GM10266 (cell line): ENCODE measurements around the gene ADARB1.

Experiments
- DNase-seq: peaks from one replicate; pipeline ENCODE4 v3.0.0; 2012; ENCODE audit errors: extremely low spot score
- TF ChIP-seq, protein P1 (sequence below): IDR thresholded peaks from 2 replicates; pipeline ENCODE4 v1.5.1; 2012; ENCODE audit warnings: mild to moderate bottlenecking, low read depth; ENCODE audit not compliant: control insufficient read depth, insufficient read depth; ENCODE audit errors: missing control alignments

Gene ADARB1

DNA sequence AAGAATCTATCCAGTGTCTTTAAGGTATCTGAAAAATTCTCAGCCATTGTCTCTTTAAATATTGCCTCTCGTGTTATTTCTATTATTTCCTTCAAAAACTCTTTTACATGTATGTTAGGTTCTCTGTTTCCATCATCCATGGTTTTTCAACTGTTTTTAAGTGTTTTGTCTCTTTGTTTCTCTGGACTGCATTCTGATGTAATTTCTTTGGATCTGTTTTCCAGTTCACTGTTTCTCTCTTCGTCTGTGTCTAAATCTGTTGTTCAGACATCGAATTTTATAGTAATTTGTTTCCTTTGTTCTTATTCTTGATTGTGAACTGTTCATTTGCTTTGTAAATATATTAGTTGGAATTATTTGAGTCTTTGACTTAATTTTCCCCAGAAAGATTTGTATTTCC, 169.2 kb downstream of the ADARB1 start:
- no peak for DNase-seq
- TF ChIP-seq, protein P1, sequence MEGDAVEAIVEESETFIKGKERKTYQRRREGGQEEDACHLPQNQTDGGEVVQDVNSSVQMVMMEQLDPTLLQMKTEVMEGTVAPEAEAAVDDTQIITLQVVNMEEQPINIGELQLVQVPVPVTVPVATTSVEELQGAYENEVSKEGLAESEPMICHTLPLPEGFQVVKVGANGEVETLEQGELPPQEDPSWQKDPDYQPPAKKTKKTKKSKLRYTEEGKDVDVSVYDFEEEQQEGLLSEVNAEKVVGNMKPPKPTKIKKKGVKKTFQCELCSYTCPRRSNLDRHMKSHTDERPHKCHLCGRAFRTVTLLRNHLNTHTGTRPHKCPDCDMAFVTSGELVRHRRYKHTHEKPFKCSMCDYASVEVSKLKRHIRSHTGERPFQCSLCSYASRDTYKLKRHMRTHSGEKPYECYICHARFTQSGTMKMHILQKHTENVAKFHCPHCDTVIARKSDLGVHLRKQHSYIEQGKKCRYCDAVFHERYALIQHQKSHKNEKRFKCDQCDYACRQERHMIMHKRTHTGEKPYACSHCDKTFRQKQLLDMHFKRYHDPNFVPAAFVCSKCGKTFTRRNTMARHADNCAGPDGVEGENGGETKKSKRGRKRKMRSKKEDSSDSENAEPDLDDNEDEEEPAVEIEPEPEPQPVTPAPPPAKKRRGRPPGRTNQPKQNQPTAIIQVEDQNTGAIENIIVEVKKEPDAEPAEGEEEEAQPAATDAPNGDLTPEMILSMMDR, result no peak

GRCh38 chr21:45244799-45245340, 170.5 kb downstream of the ADARB1 start:
- TF ChIP-seq, protein P1, result no peak
- DNase-seq, result no peak

GRCh38 chr21:45246386-45247320, 172.3 kb downstream of the ADARB1 start:
- no peak for DNase-seq
- TF ChIP-seq, protein P1, result no peak

GRCh38 chr21:45248301-45248892, 174.0 kb downstream of the ADARB1 start:
- TF ChIP-seq, protein P1, result no peak

GRCh38 chr21:45248893-45249381, 174.6 kb downstream of the ADARB1 start:
- TF ChIP-seq, protein P1, result no peak
- DNase-seq, result no peak

More at GRCh38 chr21:45248301-45248892, 174.0 kb downstream of the ADARB1 start:
- DNase-seq, result no peak

DNA sequence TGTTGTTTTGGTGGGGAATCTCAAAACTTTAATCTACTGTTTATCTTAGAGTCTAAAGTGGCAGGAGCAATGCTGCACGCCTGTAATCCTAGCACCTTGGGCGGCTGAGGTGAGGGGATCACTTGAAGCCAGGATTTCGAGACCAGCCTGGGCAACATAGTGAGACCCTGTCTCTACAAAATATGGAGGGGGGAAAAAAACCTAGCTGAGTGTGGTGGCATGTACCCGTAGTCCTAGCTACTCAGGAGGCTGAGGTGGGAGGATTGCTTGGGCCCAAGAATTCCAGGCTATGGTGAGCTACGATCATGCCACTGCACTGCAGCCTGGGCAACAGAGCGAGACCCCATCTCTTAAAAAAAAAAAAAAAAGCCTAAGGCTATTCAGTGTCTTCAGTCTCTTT, 175.2 kb downstream of the ADARB1 start:
- TF ChIP-seq, protein P1, result no peak
- DNase-seq, result no peak
